Transverse colon (tissue), 4 donors: ENCODE measurements around the gene GRM7. TPM values are rescaled to one million over a fixed set of nuclear protein-coding genes. Genes with fewer than 3 reads are reported as not detected.

ENCODE experiments used
- DNase-seq: peaks from one replicate; pipeline ENCODE4 v3.0.0-alpha.2; 2019
- H3K27ac ChIP-seq, 4 donors: fragments of 200-600 bp; sonication (generic); 2 replicates each; pipeline ENCODE4 v1.5.1; 2016 to 2018; ENCODE audit warnings: inconsistent platforms in 4 of 4
- H3K27me3 ChIP-seq: fragments of 200-600 bp; sonication (generic); 2 replicates; pipeline ENCODE4 v1.5.1; 2017; ENCODE audit warnings: inconsistent platforms
- H3K36me3 ChIP-seq, 4 donors: fragments of 200-600 bp; sonication (generic); 2 replicates each; pipeline ENCODE4 v1.5.1; 2017 to 2019; ENCODE audit warnings: inconsistent platforms in 4 of 4
- H3K4me1 ChIP-seq, 4 donors: fragments of 200-600 bp; sonication (generic); 2 replicates each; pipeline ENCODE4 v1.5.1; 2017 to 2020; ENCODE audit warnings: inconsistent platforms in 4 of 4
- H3K4me3 ChIP-seq, 4 donors: fragments of 200-600 bp; sonication (generic); 1 replicate in 1 of 4; 2 replicates in 3 of 4; pipeline versions ENCODE4 v1.5.1 to v1.6.1; 2017 to 2019; ENCODE audit warnings: inconsistent platforms in 4 of 4
- H3K9me3 ChIP-seq, 2 donors: fragments of 200-600 bp; sonication (generic); 2 replicates each; pipeline ENCODE4 v1.5.1; 2017 to 2019; ENCODE audit warnings: inconsistent platforms in 2 of 2
- CTCF ChIP-seq, 5 experiments: fragments of 200-600 bp in 3 of 5; fragments of 450-650 bp in 2 of 5; sonication (generic) in 3 of 5; IDR thresholded peaks; 1 replicate in 2 of 5; 2 replicates in 3 of 5; pipeline ENCODE4 v1.5.1; 2016 to 2017; ENCODE audit warnings: antibody characterized with exemption in 5 of 5, inconsistent platforms in 3 of 5, mild to moderate bottlenecking in 2 of 5, moderate library complexity in 1 of 5
- EP300 ChIP-seq: sonication (generic); formaldehyde crosslinking; IDR thresholded peaks from one replicate; pipeline ENCODE4 v1.6.1; 2017; ENCODE audit warnings: antibody characterized with exemption, low read depth
- POLR2A ChIP-seq: fragments of 450-650 bp; IDR thresholded peaks from one replicate; pipeline ENCODE4 v1.6.1; 2016; ENCODE audit warnings: antibody characterized with exemption, mild to moderate bottlenecking, moderate library complexity
- POLR2AphosphoS5 ChIP-seq, 3 donors: sonication (generic); formaldehyde crosslinking; IDR thresholded peaks; one replicate each; pipeline ENCODE4 v1.6.1; 2016; ENCODE audit warnings: antibody characterized with exemption in 3 of 3
- WGBS, 2 donors: methylation state at CpG; one replicate each; pipeline ENCODE4 v1.1.5; 2018; ENCODE audit warnings: low coverage in 1 of 2; 5-methylcytosine and 5-hydroxymethylcytosine counted together
- in situ Hi-C, 4 donors: fragments of 200-750 bp; cut with MboI; loops; one replicate each; pipeline versions ENCODE4 v1.15.0 to v1.15.1; 2017; ENCODE audit warnings: low sequenced_read_pairs in 3 of 4, low pct_ligation_motif_present in 1 of 4, low pct_unique_long_range_greater_than_20kb in 1 of 4
- intact Hi-C: fragments of 100-400 bp; cut with DNase I; formaldehyde crosslinking; loops from one replicate; pipeline ENCODE4 v1.15.1; 2023; ENCODE audit warnings: low total_unique reads
- total RNA-seq, 4 donors: library from RNA; depleted of rRNA; stranded (reverse); fragments of >200 nt; gene quantifications; one replicate each; pipeline ENCODE4 v1.1.0, GENCODE V29; 2016

The GRM7 gene
- total RNA-seq, 4 donors from 2014 or later, result 0.14 to 0.20 (median 0.16) TPM; not detected in 1

DNA sequence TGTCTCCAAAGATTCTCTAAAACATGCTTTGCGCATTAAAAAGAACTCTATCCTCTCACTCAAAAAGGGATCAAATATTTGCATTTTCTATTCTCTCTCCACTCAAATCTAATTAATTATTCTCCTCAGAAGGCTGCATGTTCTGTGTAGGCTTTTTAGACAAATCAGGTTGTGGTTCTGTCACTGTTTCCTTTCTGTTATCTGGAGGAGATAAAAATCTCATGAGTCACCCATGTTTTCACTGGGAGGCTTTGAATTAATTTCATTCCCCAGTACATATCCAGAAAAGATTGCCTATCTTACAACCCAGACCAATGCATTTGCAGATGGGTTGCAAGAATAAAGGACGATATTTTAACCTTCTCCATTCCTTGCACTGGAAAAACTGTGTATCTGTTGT, 446.5 kb downstream of the GRM7 start:
- Histone ChIP-seq H3K9me3 (peaks cover 0 to 3% of the 10 kb centered on the region in 2 donors), H3K27me3 (no peaks in the 10 kb centered on the region), H3K36me3 (no peaks in the 10 kb centered on the region), H3K4me3 (no peak overlapping the region), H3K4me1 (peaks cover 0 to 12% (median 0%) of the 10 kb centered on the region in 4 donors), H3K27ac (no peak overlapping the region)
- TF ChIP-seq POLR2AphosphoS5 (IDR thresholded peaks at IDR 0.05) (no peak), POLR2A (no peak), CTCF (IDR thresholded peaks at IDR 0.05) (no peak), EP300 (no peak)
- intact Hi-C loops (no loop called here), in situ Hi-C loops (no loop called here)
- no peak for DNase-seq
- 69 to 79% methylated on average over 2 of the region's 2 CpGs for WGBS, 2 donors

DNA sequence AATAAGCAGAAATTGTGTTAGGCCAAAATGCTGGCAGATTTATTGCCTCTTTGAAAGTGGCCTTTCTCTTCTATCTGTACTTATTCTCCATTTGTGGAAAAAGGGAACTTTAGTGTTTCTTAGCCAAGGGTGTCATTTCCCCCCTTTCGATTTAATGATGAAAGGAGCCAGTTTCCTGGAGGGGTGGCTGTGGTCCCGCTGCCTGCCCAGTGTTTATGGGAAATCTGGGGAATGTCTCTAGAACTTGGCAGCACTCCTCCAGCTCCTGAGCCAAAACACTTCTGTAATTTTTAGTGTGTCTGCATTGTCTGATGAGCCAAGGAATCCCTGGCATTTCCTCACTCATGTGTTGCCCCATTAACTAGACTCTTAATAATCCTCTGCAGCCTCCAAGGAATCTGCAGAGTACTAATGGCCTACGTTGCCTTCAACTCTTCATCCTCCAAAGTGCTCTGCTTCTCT, 448.8 kb downstream of the GRM7 start:
- TF ChIP-seq POLR2A (no peak), EP300 (no peak), POLR2AphosphoS5 (IDR thresholded peaks at IDR 0.05) (peak; percentile 56 to 75 (median 68)), CTCF (IDR thresholded peaks at IDR 0.05) (no peak)
- no peaks in the 10 kb centered on the region for H3K9me3 ChIP-seq
- WGBS, 2 donors, result 41 to 42% methylated on average over 2 to 3 of the region's 3 CpGs
- no peaks in the 10 kb centered on the region for H3K27me3 ChIP-seq
- peaks cover 0 to 12% (median 0%) of the 10 kb centered on the region in 4 donors for H3K4me1 ChIP-seq
- H3K36me3 ChIP-seq, result no peaks in the 10 kb centered on the region
- peak; percentile 21 for DNase-seq
- H3K4me3 ChIP-seq, result no peak overlapping the region
- intact Hi-C loops (no loop called here), in situ Hi-C loops (no loop called here)
- peak overlapping the region in 1 of 4 donors; percentile 31 for H3K27ac ChIP-seq

DNA sequence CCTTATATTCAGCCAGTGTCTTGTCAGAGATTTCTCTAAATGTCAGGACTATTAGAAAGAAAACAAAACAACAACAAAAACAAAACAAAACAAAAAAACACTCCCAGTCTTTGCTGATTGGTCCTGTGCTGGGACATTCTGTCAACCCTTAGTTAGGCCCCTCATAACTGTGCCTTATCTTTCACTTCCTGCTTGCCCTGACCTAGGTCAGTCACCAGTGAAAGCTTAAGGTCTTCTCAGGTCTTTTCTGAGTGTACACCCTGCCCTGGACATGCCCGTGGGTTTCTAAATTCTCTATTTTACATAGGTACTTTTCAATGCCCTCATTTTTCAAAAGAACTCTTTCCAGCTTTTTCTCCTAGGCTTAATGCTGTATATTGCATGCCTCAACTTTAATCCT, 454.1 kb downstream of the GRM7 start:
- DNase-seq, result no peak
- intact Hi-C loops, result no loop called here
- Histone ChIP-seq H3K4me3 (no peak overlapping the region), H3K36me3 (no peaks in the 10 kb centered on the region), H3K27ac (no peak overlapping the region), H3K9me3 (no peaks in the 10 kb centered on the region), H3K27me3 (no peaks in the 10 kb centered on the region), H3K4me1 (peaks cover 0 to 2% (median 0%) of the 10 kb centered on the region in 4 donors)
- no peak for TF ChIP-seq CTCF (IDR thresholded peaks at IDR 0.05)
- no peak for TF ChIP-seq POLR2AphosphoS5 (IDR thresholded peaks at IDR 0.05)
- TF ChIP-seq EP300, result no peak
- TF ChIP-seq POLR2A, result no peak
- WGBS, 2 donors, result 86 to 100% methylated on average over 1 of the region's 1 CpG
- in situ Hi-C loops, result no loop called here

GRCh38 chr3:7322957-7323669, 462.2 kb downstream of the GRM7 start:
- H3K27me3 ChIP-seq, result no peaks in the 10 kb centered on the region
- H3K9me3 ChIP-seq, result no peaks in the 10 kb centered on the region
- no peak for DNase-seq
- H3K4me1 ChIP-seq, result no peaks in the 10 kb centered on the region
- intact Hi-C loops (no loop called here), in situ Hi-C loops (no loop called here)
- 64 to 75% methylated on average over 2 to 3 of the region's 3 CpGs for WGBS, 2 donors
- no peak overlapping the region for H3K27ac ChIP-seq
- H3K36me3 ChIP-seq, result no peaks in the 10 kb centered on the region
- TF ChIP-seq POLR2AphosphoS5 (IDR thresholded peaks at IDR 0.05) (no peak), CTCF (IDR thresholded peaks at IDR 0.05) (no peak), EP300 (no peak), POLR2A (no peak)
- no peak overlapping the region for H3K4me3 ChIP-seq
